Embryonic facial prominence (tissue), 1 donor: ENCODE data around the gene GPR50.
A peak's percentile ranks its signal among the peaks of the same experiment; 100 is the strongest.

Experiments used
- DNase-seq: peaks from one replicate; pipeline ENCODE4 v3.0.0-alpha.2; 2016; ENCODE audit errors: extremely low spot score

Gene GPR50

GRCh38 chrX:151176231-151176750 lies at the start of gene GPR50:
Gene GPR50 (plus strand): TSS chrX:151176584. CDS start chrX:151176722, 138 bp downstream.
- DNase-seq: no peak

GRCh38 chrX:151132531-151132930 lies 43.9 kb upstream of the GPR50 start:
- DNase-seq: no peak

GRCh38 chrX:151151665-151152267 lies 24.6 kb upstream of the GPR50 start:
- DNase-seq: peak; percentile 19

GRCh38 chrX:151153086-151153485 lies 23.3 kb upstream of the GPR50 start:
- DNase-seq: no peak

- DNase-seq: no peak
Measured at GRCh38 chrX:151153667-151154066, 22.7 kb upstream of the GPR50 start.

GRCh38 chrX:151155234-151155633 lies 21.1 kb upstream of the GPR50 start:
- no peak for DNase-seq

GRCh38 chrX:151161690-151162089 lies 14.7 kb upstream of the GPR50 start:
- DNase-seq: no peak

- DNase-seq: no peak
Measured at GRCh38 chrX:151167791-151168345, 8.5 kb upstream of the GPR50 start.

- DNase-seq: no peak
Measured at GRCh38 chrX:151169783-151170182, 6.6 kb upstream of the GPR50 start.

- no peak for DNase-seq
Measured at GRCh38 chrX:151174581-151175282, 1.7 kb upstream of the GPR50 start.

- no peak for DNase-seq
Measured at GRCh38 chrX:151175283-151176062, 911 bp upstream of the GPR50 start.

- no peak for DNase-seq
Measured at GRCh38 chrX:151177141-151178027, 1.0 kb downstream of the GPR50 start.

- DNase-seq: no peak
Measured at GRCh38 chrX:151178746-151179145, 2.4 kb downstream of the GPR50 start.

GRCh38 chrX:151180400-151180799 lies 4.0 kb downstream of the GPR50 start:
- DNase-seq: no peak

GRCh38 chrX:151181088-151181487 lies 4.7 kb downstream of the GPR50 start:
- no peak for DNase-seq

- DNase-seq: no peak
Measured at GRCh38 chrX:151183233-151183753, 6.9 kb downstream of the GPR50 start.

GRCh38 chrX:151183912-151184565 lies 7.7 kb downstream of the GPR50 start:
- no peak for DNase-seq

- DNase-seq: no peak
Measured at GRCh38 chrX:151184705-151185104, 8.3 kb downstream of the GPR50 start.

GRCh38 chrX:151206871-151207270 lies 30.5 kb downstream of the GPR50 start:
- no peak for DNase-seq

GRCh38 chrX:151225843-151226242 lies 49.5 kb downstream of the GPR50 start:
- DNase-seq: no peak
